GM21515 (cell line): ENCODE measurements around the gene MYOZ2.
"Not testable (repeated sequence)": the region's sequence is repeated elsewhere in the genome, so short reads cannot be mapped to it uniquely, and the experiment has no call there.

ENCODE experiments used
- ATAC-seq: cut with Tn5 transposase; IDR thresholded peaks from one replicate; pipeline ENCODE4 v1.9.1; 2021; ENCODE audit not compliant: unreplicated experiment

Gene MYOZ2

DNA sequence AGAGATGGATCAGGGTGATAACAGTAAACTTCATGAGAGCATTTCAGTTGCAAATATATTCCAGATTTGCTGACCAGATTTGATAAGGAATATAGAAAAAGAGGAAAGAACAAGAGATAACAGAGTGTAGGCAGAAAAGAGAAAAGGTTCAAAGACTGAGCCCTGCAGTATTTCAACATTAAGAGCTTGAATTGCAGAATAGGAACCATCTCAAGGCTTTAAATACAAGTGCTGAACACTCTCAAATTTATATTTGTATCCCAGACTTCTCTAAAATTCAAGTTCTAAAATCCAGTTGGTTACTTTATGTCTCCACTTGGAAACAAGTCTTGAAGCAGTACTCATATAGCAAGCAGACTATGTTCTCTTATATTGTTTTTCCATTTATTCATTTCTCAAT, 9.7 kb upstream of the MYOZ2 start:
- ATAC-seq, result no peak

DNA sequence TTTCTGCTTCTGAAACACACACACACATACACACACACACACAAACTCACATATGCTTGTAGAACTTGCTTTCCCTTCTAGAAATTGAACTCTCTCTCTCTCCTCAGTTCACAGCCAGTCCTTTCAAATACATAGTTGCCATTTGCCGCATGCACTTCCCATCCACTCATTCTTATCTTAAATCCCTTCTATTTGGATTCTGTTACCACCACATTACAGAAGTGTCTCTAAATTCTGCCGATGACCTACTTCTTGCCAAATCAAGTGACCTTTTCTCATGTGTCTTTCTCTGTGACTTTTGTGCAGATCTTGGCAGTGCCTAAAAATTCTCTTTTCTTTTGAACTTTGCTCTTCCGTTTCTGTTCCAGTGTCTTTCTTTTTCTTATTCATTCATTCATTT, 7.5 kb upstream of the MYOZ2 start:
- no peak for ATAC-seq

DNA sequence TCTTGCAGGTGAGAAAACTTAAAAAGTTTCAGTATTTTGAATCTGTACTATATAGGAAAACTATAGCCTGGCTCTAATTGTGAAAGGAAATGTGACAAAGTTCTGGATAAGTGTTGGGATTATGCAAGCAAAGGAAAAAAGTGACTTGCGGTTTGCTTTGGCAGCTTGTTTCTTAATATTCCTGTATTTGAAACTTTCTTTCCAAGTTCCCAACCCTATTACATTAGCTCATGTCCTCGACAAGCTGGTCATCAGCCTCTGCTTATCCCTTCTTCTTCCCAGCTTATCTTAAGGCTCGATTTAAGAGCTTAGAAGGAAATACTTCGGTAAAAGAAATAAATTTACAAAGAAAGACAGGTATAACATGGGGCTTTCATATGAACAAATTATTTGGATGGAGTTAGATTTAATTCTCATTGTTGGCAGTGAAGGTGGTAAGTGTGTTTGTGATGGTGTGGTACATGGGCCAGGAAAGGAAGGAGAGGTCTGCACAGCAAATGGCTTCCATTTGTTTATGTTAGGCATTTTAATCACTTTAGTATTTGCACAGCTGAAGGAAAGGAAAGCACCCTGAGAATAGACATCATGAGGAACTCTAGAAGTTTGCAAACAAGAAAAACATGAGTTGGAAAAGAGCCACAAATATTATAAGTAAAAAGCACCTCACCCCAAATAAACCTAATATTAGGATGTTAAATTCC, 5.1 kb upstream of the MYOZ2 start:
- ATAC-seq, result no peak

DNA sequence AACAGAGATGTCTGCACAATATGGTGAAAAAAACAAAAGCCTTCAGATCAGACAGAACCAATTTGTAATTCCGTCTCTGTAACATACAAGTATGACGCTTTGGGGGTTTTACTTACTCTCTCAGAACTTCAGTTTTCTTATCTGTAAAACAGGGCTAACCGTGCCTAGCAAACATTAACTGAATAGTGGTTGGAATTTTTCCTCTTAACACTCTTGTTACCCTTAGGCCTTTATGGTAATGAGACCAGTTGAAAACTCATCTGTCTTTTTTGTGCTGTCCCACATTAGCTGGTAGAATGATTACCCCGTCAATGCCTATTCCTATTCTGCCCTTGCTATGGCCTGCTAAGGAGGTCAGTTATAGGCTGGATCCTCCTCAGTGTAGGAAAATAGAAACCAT, 4.5 kb upstream of the MYOZ2 start:
- ATAC-seq, result no peak

DNA sequence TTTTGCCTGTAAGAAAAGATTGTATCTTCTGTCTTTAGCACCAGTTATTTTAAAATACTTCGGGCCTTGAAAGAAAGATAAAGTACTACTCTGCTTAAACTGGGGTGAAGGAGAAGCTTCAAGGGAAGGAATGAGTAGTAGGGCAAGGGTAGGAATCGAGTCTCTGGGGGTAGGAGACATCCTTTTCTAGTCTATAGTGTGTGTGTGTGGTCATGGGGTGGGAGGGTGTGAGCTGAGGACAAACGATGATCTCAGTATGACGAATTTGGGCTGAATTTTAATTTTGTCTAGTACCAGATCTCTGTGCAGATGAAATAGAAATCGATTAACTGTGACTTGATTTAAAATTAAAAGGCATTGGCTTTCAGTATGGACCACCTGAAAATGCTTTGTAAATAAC, 3.3 kb upstream of the MYOZ2 start:
- ATAC-seq, result no peak

DNA sequence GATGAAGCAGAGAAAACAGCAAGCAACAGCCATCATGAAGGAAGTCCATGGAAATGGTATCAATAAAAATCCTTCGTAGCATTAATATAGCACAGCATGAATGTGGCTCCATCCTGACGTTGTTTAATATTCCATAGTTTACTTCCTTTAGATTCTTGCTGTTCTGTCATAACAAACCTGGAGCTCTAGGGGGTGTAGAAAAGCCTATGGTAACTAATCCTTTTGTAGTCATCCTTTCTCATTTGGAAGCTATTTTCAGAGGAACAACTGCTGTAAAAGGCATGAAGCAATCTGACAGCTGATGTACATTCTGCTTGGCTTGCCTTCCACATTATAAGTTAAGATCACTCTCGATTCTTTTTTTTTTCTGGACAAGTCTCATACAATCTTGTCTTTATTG, 914 bp downstream of the MYOZ2 start:
- ATAC-seq, result no peak

DNA sequence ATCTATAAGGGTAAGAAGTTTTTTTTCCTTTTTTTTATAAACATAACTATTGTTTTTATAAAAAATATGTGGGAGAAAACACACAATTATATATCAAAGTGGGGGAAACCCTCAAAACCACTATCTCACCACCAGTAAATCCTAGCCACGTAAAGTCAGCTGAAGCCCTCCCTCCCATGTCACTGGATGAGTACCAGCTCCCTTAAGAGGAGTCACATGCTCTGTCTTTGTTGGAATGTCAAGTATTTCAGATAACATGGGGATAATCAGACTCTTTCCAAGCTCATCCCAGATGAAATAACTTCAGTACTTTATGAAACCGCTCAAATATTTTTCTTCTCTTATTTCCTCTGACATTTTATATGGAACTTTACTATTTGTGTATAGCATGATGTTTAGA, 2.4 kb downstream of the MYOZ2 start:
- ATAC-seq, result no peak

DNA sequence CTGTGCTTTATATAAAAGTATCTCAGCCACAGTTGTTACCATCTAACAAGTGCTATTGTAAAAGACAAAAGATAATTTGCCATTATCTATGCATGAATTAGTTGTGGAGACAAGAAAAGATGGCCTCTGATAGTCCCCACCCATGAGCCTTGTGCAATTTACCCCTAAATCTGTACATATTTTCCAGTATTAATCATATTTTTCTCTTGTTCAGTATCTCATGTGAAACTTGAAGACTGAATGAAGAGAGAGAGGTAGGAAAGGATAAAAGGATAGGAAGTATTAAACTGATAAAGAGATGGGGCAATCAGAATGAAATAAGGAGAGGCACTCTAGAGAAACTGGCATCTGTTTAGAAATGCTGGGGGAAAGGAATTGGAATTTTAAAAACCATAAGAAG, 3.7 kb downstream of the MYOZ2 start:
- no peak for ATAC-seq

DNA sequence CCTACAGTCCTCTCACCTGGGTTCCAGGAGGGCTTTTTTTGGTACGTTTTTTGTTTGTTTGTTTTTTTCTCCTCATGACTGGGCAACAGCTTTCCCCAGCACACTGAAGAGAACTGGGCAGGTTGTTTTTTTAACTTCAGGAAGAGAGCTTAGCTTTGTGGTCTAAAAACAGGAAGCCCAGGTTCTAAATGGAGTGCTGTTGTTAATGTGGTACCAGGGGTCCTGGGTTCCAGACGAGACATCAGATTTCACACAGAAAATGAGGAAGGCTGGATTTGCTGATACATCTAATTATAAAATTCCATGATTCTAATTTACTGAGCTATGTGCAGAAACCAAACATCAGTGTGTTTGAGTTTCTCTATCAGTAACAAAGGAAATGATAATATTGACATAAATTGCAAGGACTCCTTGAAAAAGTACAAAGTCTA, 4.2 kb downstream of the MYOZ2 start:
- peak; percentile 64 for ATAC-seq

DNA sequence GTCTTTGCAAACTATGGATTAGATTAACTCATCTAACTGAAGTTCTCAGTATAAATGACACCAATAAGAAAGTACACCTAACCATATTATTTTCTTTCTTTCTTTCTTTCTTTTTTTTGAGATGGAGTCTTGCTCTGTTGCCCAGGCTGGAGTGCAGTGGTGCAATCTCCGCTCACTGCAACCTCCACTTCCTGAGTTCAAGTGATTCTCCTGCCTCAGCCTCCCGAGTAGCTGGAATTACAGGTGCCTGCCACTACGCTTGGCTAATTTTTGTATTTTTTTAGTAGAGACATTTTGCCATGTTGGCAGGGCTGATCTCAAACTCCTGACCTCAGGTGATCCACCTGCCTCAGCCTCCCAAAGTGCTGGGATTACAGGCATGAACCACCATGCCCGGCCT, 5.7 kb downstream of the MYOZ2 start:
- ATAC-seq, result not testable (repeated sequence)

DNA sequence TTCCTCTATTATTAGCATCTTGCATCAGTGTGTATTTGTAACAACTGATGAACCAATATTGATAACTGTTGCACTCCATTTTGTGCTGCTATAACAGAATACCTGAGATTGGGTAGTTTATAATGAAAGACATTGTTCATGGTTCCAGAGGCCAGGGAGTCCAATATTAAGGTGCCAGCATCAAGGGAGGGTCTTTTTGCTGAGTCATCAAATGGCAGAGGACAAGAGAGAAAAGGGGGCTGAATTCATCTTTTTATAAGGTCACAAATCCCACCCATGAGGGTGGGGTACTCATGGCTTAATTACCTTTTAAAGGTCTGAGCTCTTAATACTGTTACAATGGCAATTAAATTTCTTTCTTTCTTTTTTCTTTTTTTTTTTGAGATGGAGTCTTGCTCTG, 7.2 kb downstream of the MYOZ2 start:
- no peak for ATAC-seq

DNA sequence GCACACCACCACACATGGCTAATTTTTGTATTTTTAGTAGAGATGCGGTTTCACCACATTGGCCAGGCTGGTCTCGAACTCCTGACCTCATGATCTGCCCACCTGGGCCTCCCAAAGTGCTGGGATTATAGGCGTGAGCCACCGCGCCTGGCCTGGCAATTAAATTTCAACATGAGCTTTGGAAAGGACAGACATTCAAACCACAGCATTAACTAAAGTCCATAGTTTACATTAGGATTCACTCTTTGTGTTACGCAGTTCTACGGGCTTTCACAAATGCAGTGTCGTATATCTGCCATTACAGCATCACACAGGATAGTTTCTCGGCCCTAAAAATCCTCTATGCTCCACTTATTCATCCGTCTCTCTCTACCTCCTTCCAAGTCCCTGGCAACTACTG, 7.7 kb downstream of the MYOZ2 start:
- ATAC-seq, result not testable (repeated sequence)

DNA sequence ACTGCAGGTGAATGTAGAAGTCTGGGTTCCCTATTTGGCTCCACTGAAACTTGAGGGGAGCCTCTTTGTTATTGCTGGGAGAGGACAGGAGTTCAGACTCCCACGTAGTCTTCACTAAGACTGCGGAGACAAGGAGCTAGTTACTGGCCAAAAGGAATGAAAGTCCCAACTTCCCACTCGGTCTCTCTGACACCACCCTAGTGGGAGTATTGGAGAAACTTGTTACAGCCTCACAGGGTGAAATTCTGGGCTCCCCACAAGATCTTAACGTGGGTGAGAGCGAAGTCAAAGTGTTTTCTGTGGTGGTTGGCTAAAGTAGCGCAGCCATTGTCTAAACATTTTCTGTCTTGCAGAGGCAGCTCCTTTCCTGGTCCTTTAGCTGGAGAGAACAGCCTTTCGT, 13.5 kb downstream of the MYOZ2 start:
- no peak for ATAC-seq

DNA sequence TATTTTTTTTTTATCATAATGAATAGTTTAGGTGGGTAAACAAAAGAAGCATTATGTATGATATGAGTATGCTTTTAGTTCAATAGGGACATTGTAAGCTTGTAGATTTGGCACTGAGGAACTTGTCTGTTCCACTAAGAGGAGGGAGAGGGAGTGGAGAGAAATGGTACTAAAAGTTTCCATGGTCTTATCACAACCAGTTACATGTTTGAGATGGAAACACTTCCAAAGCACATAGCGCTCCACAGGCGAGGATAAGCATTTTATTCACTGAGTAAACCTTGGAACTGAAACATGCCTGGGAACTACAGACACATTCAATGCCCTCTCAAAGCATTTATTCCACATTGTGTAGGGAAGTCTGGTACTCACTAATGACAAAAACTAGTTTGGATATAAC, 15.5 kb downstream of the MYOZ2 start:
- ATAC-seq, result no peak

DNA sequence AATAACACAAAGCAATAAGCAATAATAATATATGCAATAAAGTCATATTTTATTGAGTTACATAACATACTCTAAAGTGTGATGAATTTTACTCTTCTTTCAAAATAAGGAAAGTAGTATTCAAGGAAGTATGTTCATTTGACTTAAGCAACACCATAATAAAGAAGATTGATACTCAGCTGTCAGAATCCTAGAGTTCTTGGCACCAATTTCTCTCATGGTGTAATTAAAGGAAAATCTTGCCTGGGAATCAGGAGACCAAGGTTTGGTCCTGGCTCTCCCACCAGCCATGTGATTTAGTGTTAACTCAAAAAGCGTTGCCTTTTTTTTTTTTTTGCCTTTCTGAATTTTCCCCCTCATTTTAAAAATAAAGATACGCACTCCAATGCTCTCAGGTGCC, 17.1 kb downstream of the MYOZ2 start:
- no peak for ATAC-seq

DNA sequence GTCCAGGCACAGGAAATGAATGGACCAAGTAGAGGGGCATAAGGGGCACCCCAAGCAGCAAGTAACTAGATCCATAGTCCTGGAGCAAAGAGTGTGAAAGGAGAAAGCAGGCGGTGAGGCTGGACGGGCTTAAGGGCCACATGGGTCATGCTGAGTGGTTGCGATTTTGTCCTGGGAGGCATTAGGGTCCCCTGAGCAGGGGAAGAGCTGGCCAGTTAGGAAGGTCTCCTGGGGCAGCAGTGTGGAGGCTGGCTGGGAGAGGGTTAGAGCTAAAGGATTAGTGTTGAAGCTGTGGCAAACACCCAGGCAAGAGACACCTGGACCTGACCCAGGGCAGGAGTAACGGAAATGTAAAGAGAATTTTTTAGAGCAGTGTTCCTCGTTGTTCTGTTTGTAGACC, 26.5 kb downstream of the MYOZ2 start:
- no peak for ATAC-seq

DNA sequence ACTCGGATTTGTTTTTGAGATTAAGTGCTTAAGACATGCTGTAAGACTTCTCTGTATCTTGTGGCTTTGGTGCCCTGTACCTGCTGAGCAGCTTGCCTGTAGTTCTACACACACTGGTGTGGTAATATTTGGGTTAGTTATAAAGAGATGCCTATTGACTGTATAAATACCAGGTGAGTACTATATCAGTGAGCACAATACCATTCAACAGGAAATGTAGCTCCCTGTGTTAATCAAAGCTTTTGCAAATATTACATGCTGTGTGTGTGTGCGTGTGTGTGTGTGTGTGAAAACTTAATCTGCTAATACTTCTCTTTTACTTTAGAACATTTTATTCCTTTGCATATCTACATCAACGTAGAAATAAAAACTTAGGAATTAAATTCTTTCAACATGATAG, 30.1 kb downstream of the MYOZ2 start:
- ATAC-seq, result no peak

DNA sequence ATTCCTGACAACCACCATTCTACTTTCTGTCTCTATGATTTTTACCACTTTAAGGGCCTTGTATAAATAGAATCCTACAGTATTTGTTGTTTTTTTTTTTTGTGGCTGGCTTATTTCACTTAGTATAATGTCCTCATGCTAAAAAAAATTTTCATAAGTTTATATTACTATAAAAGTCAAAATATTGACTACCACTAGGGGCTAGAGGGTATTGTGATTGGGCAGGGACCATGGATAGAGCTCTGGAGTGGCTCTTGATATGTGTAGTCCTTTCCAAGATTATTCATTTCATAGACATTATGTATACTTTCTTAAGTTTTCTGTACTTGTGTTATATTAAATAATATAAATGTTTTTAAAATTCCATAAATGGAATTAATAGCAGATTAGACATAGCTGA, 34.6 kb downstream of the MYOZ2 start:
- ATAC-seq, result no peak

DNA sequence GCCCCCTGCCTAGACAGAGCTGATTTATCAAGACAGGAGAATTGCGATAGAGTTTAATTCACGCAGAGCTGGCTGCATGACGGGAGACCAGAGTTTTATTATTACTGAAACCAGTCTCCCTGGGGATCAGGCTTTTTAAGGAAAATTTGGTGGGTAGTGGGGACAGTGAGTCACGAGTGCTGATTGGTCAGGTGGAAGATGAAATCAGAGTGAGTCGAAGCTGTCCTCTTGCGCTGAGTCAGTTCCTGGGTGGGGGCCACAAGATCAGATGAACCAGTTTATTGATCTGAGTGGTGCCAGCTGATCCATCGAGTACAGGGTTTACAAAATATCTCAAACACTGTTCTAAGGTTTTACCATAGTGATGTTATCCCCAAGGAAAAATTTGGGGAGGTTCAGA, 36.6 kb downstream of the MYOZ2 start:
- ATAC-seq, result no peak

DNA sequence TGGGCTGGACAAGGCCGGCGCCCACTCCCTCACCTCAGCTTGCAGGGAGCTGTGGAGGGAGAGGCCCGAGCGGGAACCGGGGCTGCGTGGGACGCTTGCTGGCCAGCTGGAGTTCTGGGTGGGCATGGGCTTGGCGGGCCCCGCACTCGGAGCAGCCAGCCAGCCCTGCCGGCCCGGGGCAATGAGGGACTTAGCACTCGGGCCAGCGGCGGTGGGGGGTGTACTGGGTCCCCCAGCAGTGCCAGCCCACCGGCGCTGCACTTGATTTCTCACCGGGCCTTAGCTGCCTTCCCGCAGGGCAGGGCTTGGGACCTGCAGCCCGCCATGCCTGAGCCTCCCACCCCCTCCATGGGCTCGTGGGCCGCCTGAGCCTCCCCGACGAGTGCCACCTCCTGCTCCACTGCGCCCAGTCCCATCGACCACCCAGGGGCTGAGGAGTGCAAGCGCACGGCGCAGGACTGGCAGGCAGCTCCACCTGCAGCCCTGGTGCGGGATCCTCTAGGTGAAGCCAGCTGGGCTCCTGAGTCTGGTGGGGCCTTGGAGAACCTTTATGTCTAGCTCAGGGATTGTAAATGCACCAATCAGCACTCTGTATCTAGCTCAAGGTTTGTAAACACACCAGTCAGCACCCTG, 38.2 kb downstream of the MYOZ2 start:
- ATAC-seq, result not testable (repeated sequence)

DNA sequence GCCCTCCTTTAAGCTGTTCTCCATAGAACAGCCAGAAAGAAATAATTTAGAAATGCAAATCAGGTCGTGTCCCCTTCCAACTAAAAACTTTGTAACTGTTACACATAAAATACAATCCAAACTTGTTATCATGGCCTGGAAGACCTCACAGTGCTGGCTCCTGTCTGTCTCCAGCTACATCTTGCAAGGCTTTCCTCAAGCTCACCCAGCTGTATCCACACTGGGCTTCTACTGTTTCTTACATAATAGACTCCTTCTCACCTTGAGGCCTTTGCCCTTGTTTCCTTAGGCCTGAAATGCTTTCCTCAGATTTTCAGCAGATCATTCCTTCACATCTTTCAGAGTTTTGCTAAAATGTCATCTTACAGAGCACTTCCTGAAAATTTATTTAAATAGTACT, 43.4 kb downstream of the MYOZ2 start:
- ATAC-seq, result no peak

DNA sequence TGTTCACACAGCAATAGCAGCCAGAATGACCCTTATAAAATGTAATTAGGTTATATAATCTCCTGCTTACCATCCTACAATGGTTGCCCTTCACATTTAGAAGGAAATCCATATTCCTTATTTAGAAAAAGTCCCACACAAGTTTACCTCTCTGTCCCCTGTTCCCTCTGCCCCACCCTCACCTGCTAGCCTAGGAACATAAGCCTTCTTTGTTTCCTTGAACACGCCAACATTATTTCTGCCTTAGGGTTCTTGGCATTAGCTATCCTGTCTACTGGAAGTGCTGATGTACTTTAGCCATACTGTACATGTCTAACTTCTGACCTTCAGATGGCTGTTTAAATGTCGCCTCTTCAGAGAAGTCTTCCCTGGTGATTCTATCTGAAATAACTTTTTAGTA, 48.5 kb downstream of the MYOZ2 start:
- ATAC-seq, result no peak

DNA sequence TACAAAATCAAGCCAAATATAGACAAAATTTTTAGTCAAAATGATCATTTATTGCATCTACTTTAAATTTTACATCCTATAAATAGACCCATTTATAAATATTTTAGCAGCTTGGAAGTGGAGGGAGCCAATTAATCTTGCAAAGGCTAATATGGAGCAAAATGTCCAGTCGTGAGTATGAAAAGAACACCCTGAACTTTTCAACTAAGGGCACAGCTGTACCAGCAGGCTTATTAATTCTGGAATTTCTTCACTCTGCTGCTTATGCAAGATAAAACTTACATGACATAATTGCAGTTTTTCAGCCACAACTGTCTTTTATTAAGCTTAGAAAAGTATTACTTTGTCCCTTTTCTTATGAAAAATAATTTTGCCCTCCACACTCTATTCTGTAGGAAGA, 54.0 kb downstream of the MYOZ2 start:
- no peak for ATAC-seq
